NOMO-1 treated with DMSO at 0.1 percent for 48 hours (cell line): ENCODE data around the gene LEMD1.

Experiments used
- DNase-seq: peaks from one replicate; lab custom pipeline; 2025; ENCODE audit not compliant: unreplicated experiment; lab: John Stamatoyannopoulos, UW

LEMD1 gene

GRCh38 chr1:205337481-205337880 is 84.4 kb downstream of the LEMD1 start:
- no peak for DNase-seq

- DNase-seq: peak; percentile 62
Measured at GRCh38 chr1:205335692-205336091, 86.2 kb downstream of the LEMD1 start.

GRCh38 chr1:205332015-205332791 is 89.7 kb downstream of the LEMD1 start:
- no peak for DNase-seq
